H9 (cell line): Measurements from ENCODE around the gene ARHGAP26. TPM values are rescaled to one million over a fixed set of nuclear protein-coding genes. Genes with fewer than 3 reads are reported as not detected.
A peak's percentile ranks its signal among the peaks of the same experiment; 100 is the strongest.

ENCODE experiments used
- DNase-seq: peaks from one replicate; pipeline ENCODE4 v3.0.0-alpha.2; 2017
- H2AFZ ChIP-seq: one replicate; pipeline ENCODE4 v1.6.1; 2013; ENCODE audit warnings: mild to moderate bottlenecking, low read length, control low read depth, moderate library complexity
- H2AK5ac ChIP-seq: 2 replicates; pipeline ENCODE4 v1.6.1; 2013; ENCODE audit warnings: low read length, control low read depth, mixed read lengths; ENCODE audit not compliant: insufficient read length
- H2BK120ac ChIP-seq: one replicate; pipeline ENCODE4 v1.6.1; 2013; ENCODE audit warnings: low read depth, mild to moderate bottlenecking, low read length, control low read depth, inconsistent platforms; ENCODE audit not compliant: poor library complexity, severe bottlenecking
- H2BK12ac ChIP-seq: 2 replicates; pipeline ENCODE4 v1.6.1; 2013; ENCODE audit warnings: low read length, control low read depth, mixed read lengths, low read depth; ENCODE audit not compliant: insufficient read length
- H2BK15ac ChIP-seq: 2 replicates; pipeline ENCODE4 v1.6.1; 2013; ENCODE audit warnings: low read depth, low read length, control low read depth
- H2BK20ac ChIP-seq: one replicate; pipeline ENCODE4 v1.6.1; 2013; ENCODE audit warnings: low read depth, mild to moderate bottlenecking, low read length, control low read depth, inconsistent platforms; ENCODE audit not compliant: poor library complexity, severe bottlenecking
- H2BK5ac ChIP-seq: 2 replicates; pipeline ENCODE4 v1.6.1; 2013; ENCODE audit warnings: low read length, control low read depth, mixed read lengths; ENCODE audit not compliant: insufficient read length
- H3K14ac ChIP-seq: 2 replicates; pipeline ENCODE4 v1.6.1; 2013; ENCODE audit warnings: low read length, control low read depth; ENCODE audit not compliant: insufficient read depth
- H3K18ac ChIP-seq: 2 replicates; pipeline ENCODE4 v1.6.1; 2013; ENCODE audit warnings: low read depth, mild to moderate bottlenecking, mixed read lengths, low read length, control low read depth; ENCODE audit not compliant: insufficient read length
- H3K23ac ChIP-seq: 2 replicates; pipeline ENCODE4 v1.6.1; 2013; ENCODE audit warnings: low read length, control low read depth, mixed read lengths, low read depth; ENCODE audit not compliant: insufficient read length
- H3K23me2 ChIP-seq: 2 replicates; pipeline ENCODE4 v1.6.1; 2013; ENCODE audit warnings: low read depth, mild to moderate bottlenecking, mixed read lengths, low read length, control low read depth; ENCODE audit not compliant: insufficient read length, poor library complexity, severe bottlenecking
- H3K27ac ChIP-seq: 2 replicates; pipeline ENCODE4 v1.5.1; 2013; ENCODE audit warnings: low read length, control low read depth, mixed read lengths, low read depth; ENCODE audit not compliant: insufficient read length
- H3K27me3 ChIP-seq: 2 replicates; pipeline ENCODE4 v1.6.1; 2013; ENCODE audit warnings: low read length, control low read depth, inconsistent platforms; ENCODE audit not compliant: insufficient read depth
- H3K4ac ChIP-seq: 2 replicates; pipeline ENCODE4 v1.6.1; 2013; ENCODE audit warnings: low read depth, mild to moderate bottlenecking, control low read depth, inconsistent platforms, low read length, moderate library complexity
- H3K4me1 ChIP-seq: 2 replicates; pipeline ENCODE4 v1.6.1; 2013; ENCODE audit warnings: low read length, control low read depth, inconsistent platforms; ENCODE audit not compliant: insufficient read depth
- H3K4me2 ChIP-seq: 2 replicates; pipeline ENCODE4 v1.6.1; 2013; ENCODE audit warnings: low read length, control low read depth, mixed read lengths; ENCODE audit not compliant: insufficient read length, insufficient read depth
- H3K56ac ChIP-seq: 2 replicates; pipeline ENCODE4 v1.6.1; 2013; ENCODE audit warnings: low read depth, mild to moderate bottlenecking, mixed read lengths, low read length, control low read depth; ENCODE audit not compliant: insufficient read length
- H3K79me1 ChIP-seq: 2 replicates; pipeline ENCODE4 v1.6.1; 2013; ENCODE audit warnings: low read depth, mild to moderate bottlenecking, moderate library complexity, low read length, control low read depth, inconsistent platforms; ENCODE audit not compliant: insufficient read depth, poor library complexity, severe bottlenecking
- H3K79me2 ChIP-seq: 2 replicates; pipeline ENCODE4 v1.6.1; 2013; ENCODE audit warnings: low read length, control low read depth, inconsistent platforms; ENCODE audit not compliant: insufficient read depth
- H3K9ac ChIP-seq: 2 replicates; pipeline ENCODE4 v1.6.1; 2013; ENCODE audit warnings: low read length, control low read depth, mixed read lengths; ENCODE audit not compliant: insufficient read length; ENCODE audit errors: extremely low read depth
- H3K9me3 ChIP-seq: one replicate; pipeline ENCODE4 v1.6.1; 2013; ENCODE audit warnings: low read depth, low read length, inconsistent platforms; ENCODE audit not compliant: control insufficient read depth
- H3T11ph ChIP-seq: one replicate; pipeline ENCODE4 v1.6.1; 2013; ENCODE audit warnings: mild to moderate bottlenecking, low read length, control low read depth, inconsistent platforms
- H4K20me1 ChIP-seq: one replicate; pipeline ENCODE4 v1.6.1; 2013; ENCODE audit not compliant: control insufficient read depth, insufficient read length, insufficient read depth
- H4K5ac ChIP-seq: 2 replicates; pipeline ENCODE4 v1.6.1; 2013; ENCODE audit warnings: low read depth, mild to moderate bottlenecking, mixed read lengths, low read length, control low read depth; ENCODE audit not compliant: insufficient read length
- H4K8ac ChIP-seq: replicated peaks from 2 replicates; pipeline ENCODE4 v1.6.1; 2013; ENCODE audit warnings: low read length, control low read depth, mixed read lengths, low read depth; ENCODE audit not compliant: insufficient read length
- H4K91ac ChIP-seq: 2 replicates; pipeline ENCODE4 v1.6.1; 2013; ENCODE audit warnings: low read depth, mild to moderate bottlenecking, moderate library complexity, mixed read lengths, low read length, control low read depth; ENCODE audit not compliant: insufficient read length
- H3K27ac Mint-ChIP-seq, 3 experiments: 2 replicates in 2 of 3; 3 replicates in 1 of 3; pipeline ENCODE4 v1.8.0; 2020 to 2021; ENCODE audit warnings: mixed read lengths in 3 of 3, mild to moderate bottlenecking in 1 of 3, moderate library complexity in 1 of 3
- H3K27me3 Mint-ChIP-seq: 2 replicates; pipeline ENCODE4 v1.8.0; 2021; ENCODE audit warnings: low read depth, mild to moderate bottlenecking, moderate library complexity, mixed read lengths
- H3K36me3 Mint-ChIP-seq, 3 experiments: 2 replicates in 2 of 3; 3 replicates in 1 of 3; pipeline ENCODE4 v1.8.0; 2020 to 2021; ENCODE audit warnings: low read depth in 3 of 3, mixed read lengths in 3 of 3; ENCODE audit not compliant: insufficient read depth in 1 of 3
- H3K4me1 Mint-ChIP-seq, 2 experiments: 2 replicates each; pipeline ENCODE4 v1.8.0; 2020; ENCODE audit warnings: mixed read lengths in 2 of 2
- H3K4me3 Mint-ChIP-seq, 2 experiments: 2 replicates in 1 of 2; 3 replicates in 1 of 2; pipeline ENCODE4 v1.8.0; 2020 to 2021; ENCODE audit warnings: mild to moderate bottlenecking in 2 of 2, mixed read lengths in 2 of 2, moderate library complexity in 1 of 2
- H3K9me3 Mint-ChIP-seq, 2 experiments: 2 replicates in 1 of 2; 3 replicates in 1 of 2; pipeline ENCODE4 v1.8.0; 2020; ENCODE audit warnings: mild to moderate bottlenecking in 2 of 2, mixed read lengths in 2 of 2, moderate library complexity in 1 of 2
- WGBS: extraction: QIAGEN DNeasy Blood & Tissue Kit; methylation state at CpG from one replicate; pipeline ENCODE4 v1.1.7; 2013; ENCODE audit warnings: missing lambda C conversion rate, low lambda C conversion rate, mixed read lengths; ENCODE audit not compliant: insufficient read length; ENCODE audit errors: extremely low coverage; 5-methylcytosine and 5-hydroxymethylcytosine counted together
- total RNA-seq: library from RNA; stranded (reverse); gene quantifications from 2 replicates; pipeline ENCODE4 v1.2.1, GENCODE V29; 2021
- TF ChIP-seq, protein P1 (sequence below): fragments of 200-600 bp; sonication (generic); conservative IDR thresholded peaks from 3 replicates; pipeline ENCODE4 v1.8.0; 2021; ENCODE audit warnings: antibody characterized with exemption, mild to moderate bottlenecking

ARHGAP26 gene
- total RNA-seq, 1 experiment from 2014 or later: 13.8 TPM

DNA sequence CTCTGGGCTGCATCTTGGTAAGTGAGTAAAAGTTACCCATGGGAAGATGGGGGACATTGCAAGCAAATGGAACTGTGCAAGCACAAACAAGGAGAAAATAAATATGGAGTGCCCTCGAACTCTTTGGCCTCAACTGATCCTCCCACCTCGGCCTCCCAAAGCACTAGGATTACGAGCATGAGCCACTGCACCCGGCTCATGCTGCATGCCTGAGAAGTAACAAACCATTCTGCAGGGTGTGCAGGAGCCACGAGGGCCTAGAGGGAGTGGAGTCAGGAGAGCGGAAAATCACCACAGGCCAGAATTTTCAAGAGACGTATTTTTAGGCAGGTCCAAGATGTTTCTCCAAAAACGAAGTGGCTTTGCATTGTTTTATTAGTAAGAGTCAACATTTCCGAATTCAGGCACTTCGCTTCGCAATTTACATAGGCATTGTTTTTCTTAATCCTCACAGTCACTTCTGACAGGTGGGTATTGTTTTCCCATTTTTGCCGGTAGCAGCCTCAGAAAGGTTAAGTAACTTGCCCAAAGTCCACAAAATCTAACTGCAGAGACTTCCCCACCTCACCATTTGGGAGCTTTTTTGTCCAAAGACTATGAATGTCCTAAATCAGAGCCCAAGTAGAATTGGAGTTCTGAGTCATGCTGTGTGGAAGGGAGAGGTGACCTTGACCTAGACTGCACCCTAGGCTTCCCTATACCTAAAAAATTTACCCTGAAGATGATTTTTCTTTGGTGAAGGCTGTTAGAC lies 403.1 kb downstream of the ARHGAP26 start:
- Mint-ChIP-seq H3K9me3 (no peaks in the 10 kb centered on the region), H3K4me3 (no peak overlapping the region), H3K27me3 (no peaks in the 10 kb centered on the region), H3K27ac (peak overlapping the region; percentile 25 to 66 (median 62); a peak in 5 of 7 replicates), H3K4me1 (peaks cover 40 to 47% of the 10 kb centered on the region in 2 experiments), H3K36me3 (no peaks in the 10 kb centered on the region)
- Histone ChIP-seq H4K5ac (no peak overlapping the region), H2BK120ac (no peak overlapping the region), H4K8ac (no peak overlapping the region), H3K27ac (no peak overlapping the region), H3K79me2 (no peaks in the 10 kb centered on the region), H2BK15ac (no peak overlapping the region), H2BK20ac (no peak overlapping the region), H4K91ac (no peak overlapping the region), H3K4me1 (peaks cover 2% of the 10 kb centered on the region; the same call in 1 of the 2 replicates), H2BK5ac (no peak overlapping the region), H2AFZ (no peak overlapping the region), H3K23ac (no peak overlapping the region), H3K9me3 (no peaks in the 10 kb centered on the region), H3K14ac (no peak overlapping the region), H3T11ph (no peak overlapping the region), H2BK12ac (no peak overlapping the region), H3K23me2 (no peaks in the 10 kb centered on the region), H3K79me1 (no peaks in the 10 kb centered on the region), H2AK5ac (no peak overlapping the region), H3K4me2 (no peak overlapping the region), H3K18ac (no peak overlapping the region), H4K20me1 (no peaks in the 10 kb centered on the region), H3K56ac (no peak overlapping the region), H3K27me3 (no peaks in the 10 kb centered on the region), H3K4ac (no peak overlapping the region), H3K9ac (no peak overlapping the region)
- TF ChIP-seq, protein P1, sequence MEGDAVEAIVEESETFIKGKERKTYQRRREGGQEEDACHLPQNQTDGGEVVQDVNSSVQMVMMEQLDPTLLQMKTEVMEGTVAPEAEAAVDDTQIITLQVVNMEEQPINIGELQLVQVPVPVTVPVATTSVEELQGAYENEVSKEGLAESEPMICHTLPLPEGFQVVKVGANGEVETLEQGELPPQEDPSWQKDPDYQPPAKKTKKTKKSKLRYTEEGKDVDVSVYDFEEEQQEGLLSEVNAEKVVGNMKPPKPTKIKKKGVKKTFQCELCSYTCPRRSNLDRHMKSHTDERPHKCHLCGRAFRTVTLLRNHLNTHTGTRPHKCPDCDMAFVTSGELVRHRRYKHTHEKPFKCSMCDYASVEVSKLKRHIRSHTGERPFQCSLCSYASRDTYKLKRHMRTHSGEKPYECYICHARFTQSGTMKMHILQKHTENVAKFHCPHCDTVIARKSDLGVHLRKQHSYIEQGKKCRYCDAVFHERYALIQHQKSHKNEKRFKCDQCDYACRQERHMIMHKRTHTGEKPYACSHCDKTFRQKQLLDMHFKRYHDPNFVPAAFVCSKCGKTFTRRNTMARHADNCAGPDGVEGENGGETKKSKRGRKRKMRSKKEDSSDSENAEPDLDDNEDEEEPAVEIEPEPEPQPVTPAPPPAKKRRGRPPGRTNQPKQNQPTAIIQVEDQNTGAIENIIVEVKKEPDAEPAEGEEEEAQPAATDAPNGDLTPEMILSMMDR: no peak
- no CpG with 5 or more reads among the region's 12 CpGs for WGBS
- no peak for DNase-seq
